HepG2 (cell line): Measurements from ENCODE around the gene ZNF132. TPM values are rescaled to one million over a fixed set of nuclear protein-coding genes. Genes with fewer than 3 reads are reported as not detected.

Experiments used
- ATAC-seq: fragments of 200-7000 bp; cut with Tn5 transposase; 3 replicates; pipeline ENCODE4 v1.9.1; 2020; ENCODE audit warnings: mild to moderate bottlenecking, moderate library complexity
- BruUV-seq: library from RNA; stranded (reverse); fragments of 400-500 nt; replicated peaks from 2 replicates; lab custom pipeline; 2021; lab: Mats Ljungman, UMichigan
- CTCF ChIA-PET: fragments of 300-600 bp; formaldehyde crosslinking; extraction: SDS; loops from one replicate; lab custom pipeline; 2021; ENCODE audit warnings: low total read pairs, inconsistent platforms, low intra/inter-chr PET ratio; lab: Yijun Ruan, JAX
- POLR2A ChIA-PET: fragments of 350-600 bp; sonication (Branson Sonifier 250); formaldehyde crosslinking; loops from one replicate; lab custom pipeline; 2020; ENCODE audit warnings: antibody characterized with exemption, inconsistent platforms; lab: Yijun Ruan, JAX
- DNase-seq: peaks from one replicate; pipeline ENCODE4 v3.0.0-alpha.2; 2015; ENCODE audit warnings: low spot score
- FAIRE-seq: peaks from 3 replicates; lab custom pipeline; 2011; peaks lifted over from hg19 to GRCh38; lab: Jason Lieb, UNC
- H2AFZ ChIP-seq: one replicate; pipeline ENCODE4 v1.6.1; 2011; ENCODE audit warnings: low read length, inconsistent platforms
- H3K27ac ChIP-seq: fragments of 300-600 bp; 3 replicates; pipeline ENCODE4 v1.8.0; 2011; ENCODE audit warnings: mixed run types, mild to moderate bottlenecking, mixed read lengths, low read length, inconsistent platforms; ENCODE audit not compliant: insufficient read depth; ENCODE audit errors: extremely low read length
- H3K27me3 ChIP-seq, 2 experiments: fragments of 200-600 bp in 1 of 2; 2 replicates in 1 of 2; 3 replicates in 1 of 2; pipeline versions ENCODE4 v1.6.0 to v1.8.0; 2011; ENCODE audit warnings: low read length in 2 of 2, mild to moderate bottlenecking in 2 of 2, moderate library complexity in 2 of 2, inconsistent platforms in 1 of 2; ENCODE audit not compliant: insufficient read depth in 2 of 2, control insufficient read depth in 1 of 2
- H3K36me3 ChIP-seq, 2 experiments: fragments of 200-600 bp in 1 of 2; replicated peaks in 1 of 2; 2 replicates in 1 of 2; 3 replicates in 1 of 2; pipeline versions ENCODE4 v1.5.1 to v1.8.0; 2011; ENCODE audit warnings: low read length in 2 of 2, inconsistent platforms in 1 of 2; ENCODE audit not compliant: insufficient read depth in 2 of 2, control insufficient read depth in 1 of 2
- H3K4me1 ChIP-seq: 2 replicates; pipeline ENCODE4 v1.5.1; 2012; ENCODE audit warnings: low read length, inconsistent platforms; ENCODE audit not compliant: insufficient read depth
- H3K4me2 ChIP-seq: 2 replicates; pipeline ENCODE4 v1.6.0; 2011; ENCODE audit warnings: low read depth, low read length, inconsistent platforms
- H3K4me3 ChIP-seq, 3 experiments: fragments of 200-600 bp in 1 of 3; sonication (generic), shearing (Covaris generic) in 1 of 3; replicated peaks in 1 of 3; 2 replicates each; pipeline ENCODE4 v1.5.1; 2011 to 2016; ENCODE audit warnings: low read length in 3 of 3, inconsistent platforms in 2 of 3, low read depth in 2 of 3, mild to moderate bottlenecking in 2 of 3, control low read depth in 1 of 3, mixed read lengths in 1 of 3; ENCODE audit not compliant: insufficient read depth in 1 of 3
- H3K79me2 ChIP-seq: one replicate; pipeline ENCODE4 v1.6.1; 2011; ENCODE audit warnings: low read length, inconsistent platforms; ENCODE audit not compliant: insufficient read depth
- H3K9ac ChIP-seq: 2 replicates; pipeline ENCODE4 v1.6.0; 2011; ENCODE audit warnings: mild to moderate bottlenecking, low read depth, low read length, inconsistent platforms; ENCODE audit not compliant: insufficient read depth
- H3K9me3 ChIP-seq: 2 replicates; pipeline ENCODE4 v1.5.1; 2012; ENCODE audit warnings: mild to moderate bottlenecking, low read length
- H4K20me1 ChIP-seq: 2 replicates; pipeline ENCODE4 v1.6.0; 2011; ENCODE audit warnings: inconsistent platforms, mild to moderate bottlenecking, low read length, moderate library complexity; ENCODE audit not compliant: insufficient read depth
- AGO1 ChIP-seq: fragments of 200-400 bp; formaldehyde crosslinking; IDR thresholded peaks from 2 replicates; pipeline ENCODE4 v1.6.1; 2017; ENCODE audit warnings: mild to moderate bottlenecking, low read depth, low read length, moderate library complexity; ENCODE audit not compliant: poor library complexity, severe bottlenecking
- AGO2 ChIP-seq: fragments of 200-400 bp; formaldehyde crosslinking; optimal IDR thresholded peaks from 2 replicates; pipeline ENCODE3; 2017; ENCODE audit warnings: mild to moderate bottlenecking, low read depth, low read length, moderate library complexity
- CHD2 ChIP-seq: IDR thresholded peaks from 2 replicates; pipeline ENCODE4 v1.6.1; 2011; ENCODE audit warnings: low read depth, low read length, improper control_type of control experiment
- HINFP ChIP-seq: sonication (generic); formaldehyde crosslinking; IDR thresholded peaks from 2 replicates; pipeline ENCODE4 v1.4.0; 2020; ENCODE audit warnings: low read depth, mild to moderate bottlenecking, missing genetic modification reagents
- HMG20A ChIP-seq: IDR thresholded peaks from 2 replicates; pipeline ENCODE4 v1.6.1; 2016; ENCODE audit warnings: borderline replicate concordance
- POLR2A ChIP-seq, 2 experiments: IDR thresholded peaks; 2 replicates each; pipeline ENCODE4 v1.6.1; 2011; ENCODE audit warnings: low read depth in 2 of 2, low read length in 2 of 2, mild to moderate bottlenecking in 1 of 2, moderate library complexity in 1 of 2; ENCODE audit not compliant: insufficient read depth in 1 of 2
- POLR2G ChIP-seq: fragments of 200-400 bp; formaldehyde crosslinking; IDR thresholded peaks from 2 replicates; pipeline ENCODE4 v1.6.1; 2018; ENCODE audit warnings: mild to moderate bottlenecking, low read depth, low read length, moderate library complexity
- TRIM22 ChIP-seq: fragments of 450-650 bp; IDR thresholded peaks from 2 replicates; pipeline ENCODE4 v1.6.1; 2017
- ZBTB33 ChIP-seq: sonication (generic); formaldehyde crosslinking; IDR thresholded peaks from 2 replicates; pipeline ENCODE4 v1.4.0; 2020; ENCODE audit warnings: missing genetic modification reagents
- ZNF644 ChIP-seq: IDR thresholded peaks from 2 replicates; pipeline ENCODE4 v1.6.1; 2016; ENCODE audit warnings: low read depth
- WGBS: methylation state at CpG from one replicate; pipeline ENCODE4 v1.1.6; 2017; ENCODE audit warnings: low lambda C conversion rate; 5-methylcytosine and 5-hydroxymethylcytosine counted together
- in situ Hi-C: cut with HindIII; loops from 2 replicates; pipeline ENCODE4 v1.10.0; 2017; ENCODE audit warnings: low pct_unique_long_range_greater_than_20kb; ENCODE audit not compliant: extremely low pct_ligation_motif_present
- intact Hi-C: fragments of 100-400 bp; cut with micrococcal nuclease; formaldehyde crosslinking; loops from one replicate; pipeline ENCODE4 v1.10.0; 2022; ENCODE audit not compliant: unreplicated experiment
- polyA plus RNA-seq, 8 experiments: library from polyadenylated mRNA; depleted of rRNA in 3 of 8; stranded (reverse) in 7 of 8; unstranded in 1 of 8; fragments of >200 nt; fragmentation: Illumina TruSeq in 4 of 8; extraction: Trizol in 4 of 8; gene quantifications; 2 replicates each; pipeline versions ENCODE4 v1.2.1 to v1.2.3, GENCODE V29; 2011 to 2016; ENCODE audit warnings: low read depth in 4 of 8, missing spikeins in 1 of 8, mixed read lengths in 1 of 8; ENCODE audit not compliant: insufficient read depth in 1 of 8
- total RNA-seq, 5 experiments: library from RNA; depleted of rRNA; stranded (reverse); fragments of >200 nt; fragmentation: Illumina TruSeq; extraction: Trizol; gene quantifications; 2 replicates each; pipeline ENCODE4 v1.2.3, GENCODE V29; 2016; ENCODE audit warnings: low read depth in 1 of 5

ZNF132 gene
- total and polyA plus RNA-seq, 2 of the 13 experiments (the other 11 are each of a cell fraction or from before 2014, with no cell fraction given) = not detected

- no peaks in the 10 kb centered on the region for H3K9me3 ChIP-seq
- BruUV-seq = no TSS peak
- in situ Hi-C loops (no loop called here), intact Hi-C loops (no loop called here)
- peaks cover 23% of the 10 kb centered on the region; the same call in 1 of the 2 replicates for H4K20me1 ChIP-seq
- no peak overlapping the region for H3K4me2 ChIP-seq
- ChIA-PET CTCF (no interaction called here), POLR2A (no interaction called here)
- no peak for DNase-seq
- H3K27me3 ChIP-seq = no peaks in the 10 kb centered on the region
- no peak for FAIRE-seq
- no peak overlapping the region for H3K27ac ChIP-seq
- H3K36me3 ChIP-seq = peaks cover 12 to 41% of the 10 kb centered on the region in 2 experiments
- no peak overlapping the region for H3K4me3 ChIP-seq
- H2AFZ ChIP-seq = no peak overlapping the region
- H3K4me1 ChIP-seq = peaks cover 20% of the 10 kb centered on the region
- TF ChIP-seq POLR2A (IDR thresholded peaks at IDR 0.05; ENCODE audit: insufficient read depth in 1 of 2, low read depth in 2 of 2, low read length in 2 of 2) (0 out of 4 replicates have a peak, but pooled peaks of 1 of the 2 experiments have one; percentile 1), CHD2 (0 out of 2 replicates have a peak, but pooled peaks have one; percentile 4), TRIM22 (no peak), AGO2 (peak; percentile 40), POLR2G (peak; percentile 8; the same call in 1 of the 2 replicates), HMG20A (CRISPR knock-in tag) (no peak), AGO1 (peak; percentile 89), HINFP (CRISPR knock-in tag) (no peak), ZBTB33 (CRISPR knock-in tag) (peak; percentile 13; the same call in 1 of the 2 replicates), ZNF644 (no peak)
- peaks cover 3% of the 10 kb centered on the region for H3K79me2 ChIP-seq
- ATAC-seq = peak; percentile 4
- no peak overlapping the region for H3K9ac ChIP-seq
- 98% methylated on average over 73 of the region's 75 CpGs for WGBS
Measured at GRCh38 chr19:58395979-58396627, 43.9 kb downstream of the ZNF132 start.
